Loucy (cell line): ENCODE data around the gene GSDME.
A peak's percentile ranks its signal among the peaks of the same experiment; 100 is the strongest.

Source experiments
- EZH2phosphoT487 ChIP-seq: fragments of 200-600 bp; IDR thresholded peaks from 2 replicates; pipeline ENCODE4 v1.6.1; 2018; ENCODE audit warnings: antibody characterized with exemption, mild to moderate bottlenecking, moderate library complexity, borderline replicate concordance
- TF ChIP-seq, protein P1 (sequence below): fragments of 200-600 bp; sonication (generic); conservative IDR thresholded peaks from 2 replicates; pipeline ENCODE4 v1.5.1; 2014; ENCODE audit warnings: mild to moderate bottlenecking, antibody characterized with exemption, low read length

- TF ChIP-seq, protein P1, sequence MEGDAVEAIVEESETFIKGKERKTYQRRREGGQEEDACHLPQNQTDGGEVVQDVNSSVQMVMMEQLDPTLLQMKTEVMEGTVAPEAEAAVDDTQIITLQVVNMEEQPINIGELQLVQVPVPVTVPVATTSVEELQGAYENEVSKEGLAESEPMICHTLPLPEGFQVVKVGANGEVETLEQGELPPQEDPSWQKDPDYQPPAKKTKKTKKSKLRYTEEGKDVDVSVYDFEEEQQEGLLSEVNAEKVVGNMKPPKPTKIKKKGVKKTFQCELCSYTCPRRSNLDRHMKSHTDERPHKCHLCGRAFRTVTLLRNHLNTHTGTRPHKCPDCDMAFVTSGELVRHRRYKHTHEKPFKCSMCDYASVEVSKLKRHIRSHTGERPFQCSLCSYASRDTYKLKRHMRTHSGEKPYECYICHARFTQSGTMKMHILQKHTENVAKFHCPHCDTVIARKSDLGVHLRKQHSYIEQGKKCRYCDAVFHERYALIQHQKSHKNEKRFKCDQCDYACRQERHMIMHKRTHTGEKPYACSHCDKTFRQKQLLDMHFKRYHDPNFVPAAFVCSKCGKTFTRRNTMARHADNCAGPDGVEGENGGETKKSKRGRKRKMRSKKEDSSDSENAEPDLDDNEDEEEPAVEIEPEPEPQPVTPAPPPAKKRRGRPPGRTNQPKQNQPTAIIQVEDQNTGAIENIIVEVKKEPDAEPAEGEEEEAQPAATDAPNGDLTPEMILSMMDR: peak; percentile 16; the same call in 1 of the 2 replicates
- no peak for TF ChIP-seq EZH2phosphoT487
Measured at GRCh38 chr7:24722386-24723177, 34.7 kb downstream of the GSDME start.
